GM12878 (cell line): Measurements from ENCODE around the gene TRAF2. TPM values are rescaled to one million over a fixed set of nuclear protein-coding genes. Genes with fewer than 3 reads are reported as not detected.

Source experiments
- ATAC-seq: fragments of 200-7000 bp; cut with Tn5 transposase; 3 replicates; pipeline ENCODE4 v1.9.1; 2020; ENCODE audit warnings: mild to moderate bottlenecking, moderate library complexity
- BruUV-seq: library from RNA; stranded (reverse); fragments of 400-500 nt; replicated peaks from 2 replicates; lab custom pipeline; 2021; lab: Mats Ljungman, UMichigan
- CTCF ChIA-PET: fragments of 300-600 bp; sonication (Branson Sonifier 250); formaldehyde crosslinking; extraction: SDS; loops from one replicate; lab custom pipeline; 2021; ENCODE audit warnings: inconsistent platforms; lab: Yijun Ruan, JAX
- POLR2A ChIA-PET: fragments of 350-600 bp; formaldehyde crosslinking; extraction: SDS; loops from one replicate; lab custom pipeline; 2021; ENCODE audit warnings: inconsistent platforms; lab: Charles Lee
- RAD21 ChIA-PET: fragments of 300-600 bp; sonication (Branson Sonifier 250); formaldehyde crosslinking; loops from one replicate; lab custom pipeline; 2023; ENCODE audit warnings: antibody characterized with exemption; ENCODE audit not compliant: unreplicated experiment; lab: Charles Lee
- SMC1A ChIA-PET: fragments of 300-600 bp; sonication (Branson Sonifier 250); formaldehyde crosslinking; loops from one replicate; lab custom pipeline; 2023; ENCODE audit not compliant: unreplicated experiment, uncharacterized antibody; lab: Charles Lee
- DNase-seq: peaks from one replicate; pipeline ENCODE4 v3.0.0-alpha.2; 2011; ENCODE audit warnings: low read depth, low spot score
- FAIRE-seq: peaks from 3 replicates; lab custom pipeline; 2011; peaks lifted over from hg19 to GRCh38; lab: Jason Lieb, UNC
- H2AFZ ChIP-seq: 2 replicates; pipeline ENCODE4 v1.6.0; 2011; ENCODE audit warnings: low read depth, low read length, control low read depth; ENCODE audit not compliant: control insufficient read depth
- H3K27ac ChIP-seq: 2 replicates; pipeline ENCODE4 v1.5.1; 2011; ENCODE audit warnings: control low read depth; ENCODE audit not compliant: control insufficient read depth, insufficient read depth
- H3K27me3 ChIP-seq, 2 experiments: replicated peaks in 1 of 2; 2 replicates each; pipeline versions ENCODE4 v1.6.0 to v1.6.1; 2011; ENCODE audit warnings: low read length in 1 of 2; ENCODE audit not compliant: control insufficient read depth in 2 of 2, insufficient read depth in 2 of 2
- H3K36me3 ChIP-seq, 2 experiments: 2 replicates each; pipeline ENCODE4 v1.5.1; 2011; ENCODE audit warnings: low read length in 1 of 2; ENCODE audit not compliant: control insufficient read depth in 2 of 2, insufficient read depth in 2 of 2
- H3K4me1 ChIP-seq: 2 replicates; pipeline ENCODE4 v1.6.1; 2011; ENCODE audit warnings: mild to moderate bottlenecking, low read length, moderate library complexity, mixed read lengths; ENCODE audit not compliant: control insufficient read depth, insufficient read depth
- H3K4me2 ChIP-seq: 2 replicates; pipeline ENCODE4 v1.6.0; 2011; ENCODE audit warnings: control low read depth; ENCODE audit not compliant: control insufficient read depth, insufficient read depth
- H3K4me3 ChIP-seq: fragments of 200-600 bp; sonication (generic); 2 replicates; pipeline ENCODE4 v1.5.1; 2016
- H3K79me2 ChIP-seq: 2 replicates; pipeline ENCODE4 v1.6.0; 2011; ENCODE audit warnings: low read length; ENCODE audit not compliant: control insufficient read depth, insufficient read depth
- H3K9ac ChIP-seq: 2 replicates; pipeline ENCODE4 v1.8.0; 2011; ENCODE audit warnings: low read length, control low read depth, mixed read lengths; ENCODE audit not compliant: control insufficient read depth, insufficient read depth
- H3K9me3 ChIP-seq: replicated peaks from 3 replicates; pipeline ENCODE4 v1.5.1; 2011; ENCODE audit warnings: mild to moderate bottlenecking, low read length; ENCODE audit not compliant: control insufficient read depth, insufficient read depth
- H4K20me1 ChIP-seq: 2 replicates; pipeline ENCODE4 v1.6.0; 2011; ENCODE audit not compliant: control insufficient read depth, insufficient read depth
- CBX3 ChIP-seq: fragments of 200-600 bp; sonication (generic); IDR thresholded peaks from 2 replicates; pipeline ENCODE4 v1.6.1; 2016; ENCODE audit warnings: low read depth, borderline replicate concordance
- EGR1 ChIP-seq, 2 experiments: IDR thresholded peaks; 1 replicate in 1 of 2; 2 replicates in 1 of 2; pipeline ENCODE4 v1.6.1; 2011 to 2012; ENCODE audit warnings: low read depth in 2 of 2, low read length in 2 of 2, borderline replicate concordance in 1 of 2, mild to moderate bottlenecking in 1 of 2, moderate library complexity in 1 of 2
- FOXM1 ChIP-seq: IDR thresholded peaks from 2 replicates; pipeline ENCODE4 v1.6.1; 2012; ENCODE audit warnings: low read depth, mild to moderate bottlenecking, inconsistent platforms, low read length, moderate library complexity
- IRF4 ChIP-seq: IDR thresholded peaks from 2 replicates; pipeline ENCODE4 v1.6.1; 2011; ENCODE audit warnings: low read depth, low read length
- MTA2 ChIP-seq: fragments of 450-650 bp; IDR thresholded peaks from 2 replicates; pipeline ENCODE4 v1.6.1; 2016; ENCODE audit warnings: low read depth, mild to moderate bottlenecking, moderate library complexity
- NRF1 ChIP-seq: conservative IDR thresholded peaks from 2 replicates; pipeline ENCODE4 v1.6.1; 2011; ENCODE audit warnings: mild to moderate bottlenecking, low read depth, low read length, improper control_type of control experiment
- STAT1 ChIP-seq: fragments of 450-650 bp; conservative IDR thresholded peaks from 2 replicates; pipeline ENCODE4 v1.6.1; 2014; ENCODE audit warnings: antibody characterized with exemption, mild to moderate bottlenecking
- ZNF217 ChIP-seq: fragments of 450-650 bp; IDR thresholded peaks from 2 replicates; pipeline ENCODE4 v1.6.1; 2017; ENCODE audit warnings: antibody characterized with exemption, mild to moderate bottlenecking
- WGBS: methylation state at CpG from one replicate; pipeline ENCODE4 v1.1.6; 2016; ENCODE audit warnings: low lambda C conversion rate; ENCODE audit not compliant: insufficient replicate concordance, insufficient coverage; ENCODE audit errors: missing lambda C conversion rate; 5-methylcytosine and 5-hydroxymethylcytosine counted together
- in situ Hi-C: fragments of 300-500 bp; cut with MboI; formaldehyde crosslinking; loops from 9 replicates; pipeline ENCODE4 v1.14.3; 2018; ENCODE audit warnings: mixed read lengths
- intact Hi-C: fragments of 100-400 bp; cut with micrococcal nuclease; formaldehyde crosslinking; loops from one replicate; pipeline ENCODE4 v1.14.2; 2022; ENCODE audit not compliant: unreplicated experiment
- polyA plus RNA-seq, 11 experiments: library from polyadenylated mRNA; depleted of rRNA in 4 of 11; unstranded in 6 of 11; stranded (reverse) in 5 of 11; fragments of >200 nt; fragmentation: Nextera tagmentation in 4 of 11; fragmentation: Illumina TruSeq in 1 of 11; extraction: Ambion mirVana in 4 of 11; extraction: Trizol in 1 of 11; gene quantifications; 1 replicate in 1 of 11; 2 replicates in 10 of 11; pipeline versions ENCODE4 v1.2.1 to v1.2.3, GENCODE V29; 2011 to 2016; ENCODE audit warnings: inconsistent platforms in 2 of 11, missing spikeins in 2 of 11, low read depth in 1 of 11
- total RNA-seq, 4 experiments: library from RNA; depleted of rRNA in 3 of 4; stranded (reverse); fragments of >200 nt in 3 of 4; fragmentation: Illumina TruSeq in 1 of 4; extraction: Trizol in 1 of 4; gene quantifications; 2 replicates each; pipeline versions ENCODE4 v1.2.1 to v1.2.3, GENCODE V29; 2013 to 2021
- TF ChIP-seq, protein P1 (sequence below): fragments of 450-650 bp; IDR thresholded peaks from 2 replicates; pipeline ENCODE4 v1.6.1; 2014; ENCODE audit warnings: mild to moderate bottlenecking
- TF ChIP-seq, protein P2 (sequence below): fragments of 450-650 bp; conservative IDR thresholded peaks from 2 replicates; pipeline ENCODE4 v1.6.1; 2017; ENCODE audit warnings: mild to moderate bottlenecking, moderate library complexity
- TF ChIP-seq, protein P3 (sequence below): IDR thresholded peaks from 2 replicates; pipeline ENCODE4 v1.6.1; 2012; ENCODE audit warnings: low read depth, low read length, improper control_type of control experiment

The TRAF2 gene
- total and polyA plus RNA-seq, 10 of the 15 experiments (the other 5 are each of a cell fraction or from before 2014, with no cell fraction given), result 0.34 to 39.5 (median 18.7) TPM

DNA sequence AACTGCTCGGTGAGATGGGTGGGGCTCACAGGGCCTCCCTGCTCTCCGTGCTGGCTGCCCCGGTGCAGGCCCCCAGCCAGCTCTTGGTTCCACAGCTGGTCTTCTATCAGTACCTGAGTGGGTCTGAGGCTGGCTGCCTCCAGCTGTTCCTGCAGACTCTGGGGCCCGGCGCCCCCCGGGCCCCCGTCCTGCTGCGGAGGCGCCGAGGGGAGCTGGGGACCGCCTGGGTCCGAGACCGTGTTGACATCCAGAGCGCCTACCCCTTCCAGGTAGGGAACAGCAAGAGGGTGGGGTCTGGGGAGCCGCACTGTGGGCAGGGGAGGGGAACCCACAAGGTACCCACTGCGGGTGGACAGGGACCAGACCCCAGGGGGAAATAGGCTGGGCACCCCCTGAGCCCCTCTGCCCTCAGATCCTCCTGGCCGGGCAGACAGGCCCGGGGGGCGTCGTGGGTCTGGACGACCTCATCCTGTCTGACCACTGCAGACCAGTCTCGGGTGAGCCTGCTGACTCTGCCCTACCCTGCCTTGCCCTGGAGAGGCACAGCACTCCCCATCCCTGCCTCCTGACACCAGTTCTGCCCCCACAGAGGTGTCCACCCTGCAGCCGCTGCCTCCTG, 31.4 kb upstream of the TRAF2 start:
- Histone ChIP-seq H3K79me2 (peaks cover 4% of the 10 kb centered on the region; the same call in 1 of the 2 replicates), H3K4me2 (no peak overlapping the region), H3K4me3 (no peak overlapping the region), H3K27ac (no peak overlapping the region), H3K27me3 (no peaks in the 10 kb centered on the region), H2AFZ (no peak overlapping the region), H3K36me3 (peaks cover 4 to 11% of the 10 kb centered on the region in 2 experiments; a peak in 3 of 4 replicates), H3K9me3 (no peaks in the 10 kb centered on the region), H3K9ac (no peak overlapping the region), H4K20me1 (no peaks in the 10 kb centered on the region), H3K4me1 (peaks cover 4% of the 10 kb centered on the region)
- ChIA-PET RAD21 (interaction anchor here (0.6 kb wide), 1 partner anchor 66 kb away, joined by 3 read pairs; no protein-coding TSS in a partner anchor), CTCF (no interaction called here), SMC1A (no interaction called here), POLR2A (interaction anchor here (0.6 kb wide), 2 partner anchors 30 to 847 kb away, joined by 3 read pairs; no protein-coding TSS in a partner anchor)
- no peak for ATAC-seq
- BruUV-seq, result no TSS peak
- TF ChIP-seq NRF1, result no peak
- no peak for TF ChIP-seq FOXM1
- TF ChIP-seq STAT1, result no peak
- TF ChIP-seq MTA2, result no peak
- TF ChIP-seq, protein P1, sequence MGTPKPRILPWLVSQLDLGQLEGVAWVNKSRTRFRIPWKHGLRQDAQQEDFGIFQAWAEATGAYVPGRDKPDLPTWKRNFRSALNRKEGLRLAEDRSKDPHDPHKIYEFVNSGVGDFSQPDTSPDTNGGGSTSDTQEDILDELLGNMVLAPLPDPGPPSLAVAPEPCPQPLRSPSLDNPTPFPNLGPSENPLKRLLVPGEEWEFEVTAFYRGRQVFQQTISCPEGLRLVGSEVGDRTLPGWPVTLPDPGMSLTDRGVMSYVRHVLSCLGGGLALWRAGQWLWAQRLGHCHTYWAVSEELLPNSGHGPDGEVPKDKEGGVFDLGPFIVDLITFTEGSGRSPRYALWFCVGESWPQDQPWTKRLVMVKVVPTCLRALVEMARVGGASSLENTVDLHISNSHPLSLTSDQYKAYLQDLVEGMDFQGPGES, result no peak
- TF ChIP-seq ZNF217, result no peak
- TF ChIP-seq IRF4, result no peak
- TF ChIP-seq, protein P2, sequence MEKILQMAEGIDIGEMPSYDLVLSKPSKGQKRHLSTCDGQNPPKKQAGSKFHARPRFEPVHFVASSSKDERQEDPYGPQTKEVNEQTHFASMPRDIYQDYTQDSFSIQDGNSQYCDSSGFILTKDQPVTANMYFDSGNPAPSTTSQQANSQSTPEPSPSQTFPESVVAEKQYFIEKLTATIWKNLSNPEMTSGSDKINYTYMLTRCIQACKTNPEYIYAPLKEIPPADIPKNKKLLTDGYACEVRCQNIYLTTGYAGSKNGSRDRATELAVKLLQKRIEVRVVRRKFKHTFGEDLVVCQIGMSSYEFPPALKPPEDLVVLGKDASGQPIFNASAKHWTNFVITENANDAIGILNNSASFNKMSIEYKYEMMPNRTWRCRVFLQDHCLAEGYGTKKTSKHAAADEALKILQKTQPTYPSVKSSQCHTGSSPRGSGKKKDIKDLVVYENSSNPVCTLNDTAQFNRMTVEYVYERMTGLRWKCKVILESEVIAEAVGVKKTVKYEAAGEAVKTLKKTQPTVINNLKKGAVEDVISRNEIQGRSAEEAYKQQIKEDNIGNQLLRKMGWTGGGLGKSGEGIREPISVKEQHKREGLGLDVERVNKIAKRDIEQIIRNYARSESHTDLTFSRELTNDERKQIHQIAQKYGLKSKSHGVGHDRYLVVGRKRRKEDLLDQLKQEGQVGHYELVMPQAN, result no peak
- TF ChIP-seq EGR1 (IDR thresholded peaks at IDR 0.05; ENCODE audit: borderline replicate concordance in 1 of 2, low read depth in 2 of 2, low read length in 2 of 2), result no peak
- TF ChIP-seq, protein P3, sequence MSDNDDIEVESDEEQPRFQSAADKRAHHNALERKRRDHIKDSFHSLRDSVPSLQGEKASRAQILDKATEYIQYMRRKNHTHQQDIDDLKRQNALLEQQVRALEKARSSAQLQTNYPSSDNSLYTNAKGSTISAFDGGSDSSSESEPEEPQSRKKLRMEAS, result no peak
- no peak for TF ChIP-seq CBX3
- intact Hi-C loops (loop anchor here (5.0 kb wide), 1 partner anchor 87 kb away; the partner anchor contains the start of gene FBXW5), in situ Hi-C loops (no loop called here)
- no peak for DNase-seq
- FAIRE-seq, result no peak
- 86% methylated on average over 23 of the region's 23 CpGs for WGBS
